Activated CD8-positive, alpha-beta memory T cell treated with anti-CD3 and anti-CD28 coated beads, Interleukin-2, amount 50 U/mL, for 24 hours (primary cell): ENCODE measurements around the gene CLPTM1.
"Not testable (repeated sequence)": the region's sequence is repeated elsewhere in the genome, so short reads cannot be mapped to it uniquely, and the experiment has no call there.

ENCODE experiments used
- DNase-seq: peaks from one replicate; pipeline ENCODE4 v3.0.0-alpha.2; 2020; ENCODE audit errors: extremely low read depth

The CLPTM1 gene

GRCh38 chr19:44975444-44975843 is 20.3 kb downstream of the CLPTM1 start:
- no peak for DNase-seq

GRCh38 chr19:44984005-44984404 is 28.8 kb downstream of the CLPTM1 start:
- DNase-seq: no peak

- no peak for DNase-seq
Measured at GRCh38 chr19:44985445-44985844, 30.3 kb downstream of the CLPTM1 start.

GRCh38 chr19:44986389-44986788 is 31.2 kb downstream of the CLPTM1 start:
- DNase-seq: no peak

GRCh38 chr19:44987148-44987675 is 32.0 kb downstream of the CLPTM1 start:
- DNase-seq: no peak

- no peak for DNase-seq
Measured at GRCh38 chr19:44988273-44988672, 33.1 kb downstream of the CLPTM1 start.

- DNase-seq: peak; percentile 19
Measured at GRCh38 chr19:44988896-44989556, 33.8 kb downstream of the CLPTM1 start.

GRCh38 chr19:44990459-44990858 is 35.3 kb downstream of the CLPTM1 start:
- DNase-seq: no peak

GRCh38 chr19:44990966-44991365 is 35.8 kb downstream of the CLPTM1 start:
- DNase-seq: no peak

- no peak for DNase-seq
Measured at GRCh38 chr19:44992336-44993163, 37.4 kb downstream of the CLPTM1 start.

GRCh38 chr19:44993526-44993925 is 38.3 kb downstream of the CLPTM1 start:
- DNase-seq: no peak

- no peak for DNase-seq
Measured at GRCh38 chr19:44993926-44994537, 38.9 kb downstream of the CLPTM1 start.

GRCh38 chr19:44998025-44998424 is 42.8 kb downstream of the CLPTM1 start:
- DNase-seq: no peak

GRCh38 chr19:44999131-44999925 is 44.1 kb downstream of the CLPTM1 start:
- DNase-seq: not testable (repeated sequence)

- DNase-seq: not testable (repeated sequence)
Measured at GRCh38 chr19:45000665-45001064, 45.5 kb downstream of the CLPTM1 start.

- DNase-seq: peak; percentile 81
Measured at GRCh38 chr19:45001087-45001739, 46.0 kb downstream of the CLPTM1 start, which contains the start of gene RELB. RELB (plus strand) TSS chr19:45001464; CDS start chr19:45001580, 116 bp downstream.

GRCh38 chr19:45003485-45003884 is 48.3 kb downstream of the CLPTM1 start:
- DNase-seq: no peak

GRCh38 chr19:45005787-45006186 is 50.6 kb downstream of the CLPTM1 start:
- DNase-seq: no peak

- no peak for DNase-seq
Measured at GRCh38 chr19:45008552-45008951, 53.4 kb downstream of the CLPTM1 start.

GRCh38 chr19:45009625-45010255 is 54.6 kb downstream of the CLPTM1 start:
- no peak for DNase-seq

GRCh38 chr19:45010306-45010705 is 55.1 kb downstream of the CLPTM1 start:
- DNase-seq: no peak
